Stimulated activated CD8-positive, alpha-beta memory T cell treated with anti-CD3 and anti-CD28 coated beads, Interleukin-4, amount 100 ng/mL, for 48 hours (primary cell): ENCODE measurements around the gene SHC1.
"Not testable (repeated sequence)": the region's sequence is repeated elsewhere in the genome, so short reads cannot be mapped to it uniquely, and the experiment has no call there.

ENCODE experiments used
- DNase-seq: peaks from one replicate; pipeline ENCODE4 v3.0.0-alpha.2; 2020

SHC1 gene

GRCh38 chr1:154995301-154995983, 24.9 kb upstream of the SHC1 start:
- not testable (repeated sequence) for DNase-seq

GRCh38 chr1:154994591-154994990, 24.0 kb upstream of the SHC1 start:
- no peak for DNase-seq

GRCh38 chr1:154994269-154994587, 23.7 kb upstream of the SHC1 start:
- DNase-seq, result no peak

DNA sequence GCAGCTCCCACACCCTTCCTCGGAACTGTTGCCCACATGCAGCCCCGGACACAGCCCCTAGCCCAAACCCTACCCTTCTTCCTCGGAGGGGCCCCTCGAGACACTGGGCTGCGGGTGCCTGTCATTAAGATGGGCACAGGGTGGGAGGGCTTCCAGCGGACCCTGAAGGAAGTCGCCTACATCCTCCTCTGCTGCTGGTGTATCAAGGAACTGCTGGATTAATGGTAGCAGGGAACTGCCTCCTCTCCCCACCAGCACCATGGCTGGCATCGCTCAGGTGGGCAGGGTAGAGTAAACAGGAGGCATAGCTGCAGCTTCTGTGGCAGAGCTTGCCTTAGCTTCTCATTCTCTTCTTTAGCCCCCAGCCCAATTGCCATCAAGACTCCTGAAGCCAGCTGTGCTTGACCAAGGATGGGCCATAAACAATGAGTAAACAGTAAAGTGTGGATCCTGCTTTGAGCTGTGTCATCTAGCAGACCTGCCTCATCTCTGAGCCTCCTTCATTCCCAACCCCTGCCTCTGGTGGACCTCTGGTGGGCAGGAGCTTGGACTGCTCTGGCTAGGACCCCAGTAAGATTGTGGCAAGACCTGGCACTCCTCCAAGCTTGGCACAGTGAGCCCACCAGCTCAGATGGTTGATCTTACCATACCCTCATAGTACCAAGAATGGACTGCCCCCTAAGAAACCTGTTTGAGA, 23.2 kb upstream of the SHC1 start, which contains the start of gene LENEP:
Gene LENEP, plus strand, starts transcription at position 15 of the 697 bp plus-strand sequence. Its CDS starts 22 bp downstream, at position 37.
- DNase-seq, result no peak

GRCh38 chr1:154992721-154993571, 22.4 kb upstream of the SHC1 start:
- no peak for DNase-seq

DNA sequence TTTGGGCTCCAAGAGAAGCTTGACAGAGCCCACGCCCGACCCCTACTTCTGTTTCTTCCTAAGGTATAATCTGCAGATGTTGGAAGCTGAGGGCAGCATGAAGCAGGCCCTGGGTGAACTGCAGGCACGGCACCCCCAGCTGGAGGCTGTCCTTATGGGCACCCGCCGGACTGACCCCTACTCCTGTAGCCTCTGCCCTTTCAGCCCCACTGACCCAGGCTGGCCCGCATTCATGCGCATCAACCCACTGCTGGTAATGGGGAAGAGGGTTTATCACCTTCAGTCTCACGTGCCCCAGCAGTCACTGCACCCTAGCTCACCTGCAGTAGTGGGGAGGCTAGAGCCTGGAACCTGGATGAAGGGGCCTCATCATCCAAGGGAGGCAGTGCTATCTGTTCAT, 19.7 kb upstream of the SHC1 start:
- DNase-seq, result no peak

DNA sequence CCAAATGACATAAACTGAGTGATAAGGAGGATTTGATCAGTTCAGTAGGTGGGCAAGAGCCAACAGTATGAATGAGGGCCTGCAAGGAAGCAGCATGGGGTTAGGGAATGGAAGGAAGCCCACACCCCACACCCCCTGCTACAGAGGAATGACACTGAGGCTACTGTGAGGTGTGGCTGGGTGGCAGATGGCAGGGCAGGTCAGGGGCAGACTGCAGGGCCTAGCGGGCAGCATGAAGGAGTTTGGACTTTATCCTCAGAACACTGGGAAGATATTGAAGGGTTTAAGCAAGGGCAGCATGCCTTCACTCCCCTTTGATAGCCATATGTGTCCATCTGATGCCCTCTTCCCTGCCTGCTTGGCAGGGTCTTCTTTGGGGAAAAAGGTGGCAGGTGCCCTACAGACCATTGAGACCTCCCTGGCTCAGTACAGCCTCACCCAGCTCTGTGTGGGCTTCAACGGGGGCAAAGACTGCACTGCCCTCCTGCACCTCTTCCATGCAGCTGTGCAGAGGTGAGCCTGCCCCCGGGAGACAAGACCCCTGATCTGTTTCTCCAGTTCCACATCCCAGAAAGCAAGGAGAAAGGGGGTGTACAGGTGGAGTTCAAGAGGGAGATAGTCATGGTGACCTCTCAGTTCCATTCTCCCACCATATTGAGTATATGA, 18.8 kb upstream of the SHC1 start:
- no peak for DNase-seq

- no peak for DNase-seq
These were observed 17.8 kb upstream of the SHC1 start for GRCh38 chr1:154988058-154988954.

DNA sequence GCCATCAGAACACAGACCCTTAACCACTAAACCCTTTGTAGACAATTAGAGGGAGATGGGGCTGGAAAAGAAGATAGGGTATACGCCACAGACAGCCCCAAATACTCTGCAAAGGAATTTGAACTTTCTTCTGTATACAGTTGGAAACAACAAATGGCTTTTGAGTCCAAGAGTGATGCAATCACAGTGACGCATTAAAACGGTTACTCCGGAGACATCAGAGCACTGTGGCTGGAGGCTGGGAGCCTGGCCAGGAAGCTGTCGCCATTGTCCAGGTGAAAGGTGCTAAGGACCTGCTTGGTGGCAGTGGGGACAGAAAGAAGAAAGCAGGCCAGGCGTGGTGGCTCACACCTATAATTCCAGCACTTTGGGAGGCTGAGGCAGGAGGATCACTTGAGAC, 16.8 kb upstream of the SHC1 start:
- no peak for DNase-seq

DNA sequence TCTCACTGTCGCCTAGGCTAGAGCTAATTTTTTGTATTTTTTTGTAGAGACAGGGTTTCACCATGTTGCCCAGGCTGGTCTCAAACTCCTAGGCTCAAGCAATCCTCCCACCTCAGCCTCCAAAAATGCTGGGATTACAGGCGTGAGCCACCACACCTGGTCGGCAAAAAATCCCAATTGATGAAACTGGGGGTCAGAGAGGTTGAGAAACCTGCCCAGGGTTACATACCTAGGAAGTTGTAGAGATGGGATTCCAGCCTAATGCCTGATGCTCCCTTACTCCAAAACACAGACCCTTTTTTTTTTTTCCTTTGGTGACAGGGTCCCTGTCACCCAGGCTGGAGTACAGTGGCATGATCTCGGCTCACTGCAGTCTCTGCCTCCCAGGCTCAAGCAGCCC, 16.2 kb upstream of the SHC1 start:
- not testable (repeated sequence) for DNase-seq

DNA sequence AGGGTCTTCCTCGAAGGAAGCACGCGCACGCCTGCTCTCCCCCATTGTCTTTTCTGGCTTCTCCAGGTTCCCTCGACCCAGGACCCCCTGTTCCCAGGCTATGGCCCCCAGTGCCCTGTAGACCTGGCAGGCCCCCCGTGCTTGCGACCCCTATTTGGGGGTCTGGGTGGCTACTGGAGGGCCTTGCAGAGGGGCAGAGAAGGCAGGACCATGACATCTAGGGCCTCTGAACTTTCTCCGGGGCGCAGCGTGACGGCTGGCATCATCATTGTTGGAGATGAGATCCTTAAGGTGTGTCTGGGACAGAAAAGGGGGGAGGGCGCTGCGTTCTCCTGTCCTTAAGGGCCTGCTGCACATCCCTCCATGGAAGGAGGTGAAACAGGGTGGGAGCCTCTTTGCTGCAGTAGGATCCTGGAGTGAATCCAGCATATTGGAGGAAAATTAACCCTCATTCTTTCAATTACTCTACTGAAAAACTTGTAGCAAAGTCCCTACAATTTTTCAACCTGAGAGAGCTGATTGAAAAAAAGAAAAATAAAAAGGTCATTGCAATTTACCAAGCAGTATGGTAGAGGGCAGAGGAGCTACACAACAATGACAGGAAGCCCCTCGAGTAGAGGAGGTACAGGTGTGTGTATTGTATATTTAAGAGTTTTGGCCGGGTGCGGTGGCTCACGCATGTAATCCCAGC, 13.4 kb upstream of the SHC1 start:
- DNase-seq, result no peak

DNA sequence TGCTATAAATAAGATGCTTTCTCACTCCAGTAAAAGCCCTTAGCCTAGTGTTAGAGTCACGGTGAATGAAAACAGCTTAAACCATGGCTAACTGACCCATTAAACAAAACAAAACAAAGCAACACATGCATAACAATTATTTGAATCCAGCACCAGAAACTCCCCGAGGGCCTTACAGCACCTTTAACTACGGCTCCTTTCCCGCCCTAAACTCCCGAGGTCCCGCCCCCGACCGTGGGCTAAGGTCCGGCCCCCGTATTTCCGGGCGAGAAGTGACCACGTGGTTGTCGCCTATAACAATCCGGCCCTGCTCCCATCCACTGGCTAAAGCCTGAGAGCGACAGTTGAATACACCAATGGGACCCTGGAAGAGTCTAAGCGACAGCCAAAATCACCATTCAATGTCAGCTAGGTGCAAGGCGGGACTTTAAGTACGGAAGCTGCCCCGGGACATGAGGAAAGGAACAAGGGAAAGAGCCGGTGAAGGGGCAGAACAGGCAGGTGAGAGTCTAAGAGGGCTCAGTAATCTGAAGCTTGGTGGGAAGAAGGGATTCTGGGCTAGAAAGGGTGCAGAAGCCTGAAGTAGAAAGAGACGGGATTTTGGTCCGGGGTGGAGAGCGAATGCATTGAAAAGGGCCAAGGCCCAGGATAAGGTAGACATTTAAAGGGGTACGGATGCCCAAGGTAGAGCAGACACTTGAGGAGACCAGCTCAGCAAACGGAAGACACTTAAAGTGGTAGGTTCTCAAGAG, 12.5 kb upstream of the SHC1 start, which contains the start of gene FLAD1:
Gene FLAD1, plus strand, starts transcription at position 448 of the 752 bp plus-strand sequence. CDS start 351 bp downstream, outside the sequence.
- peak; percentile 97 for DNase-seq

DNA sequence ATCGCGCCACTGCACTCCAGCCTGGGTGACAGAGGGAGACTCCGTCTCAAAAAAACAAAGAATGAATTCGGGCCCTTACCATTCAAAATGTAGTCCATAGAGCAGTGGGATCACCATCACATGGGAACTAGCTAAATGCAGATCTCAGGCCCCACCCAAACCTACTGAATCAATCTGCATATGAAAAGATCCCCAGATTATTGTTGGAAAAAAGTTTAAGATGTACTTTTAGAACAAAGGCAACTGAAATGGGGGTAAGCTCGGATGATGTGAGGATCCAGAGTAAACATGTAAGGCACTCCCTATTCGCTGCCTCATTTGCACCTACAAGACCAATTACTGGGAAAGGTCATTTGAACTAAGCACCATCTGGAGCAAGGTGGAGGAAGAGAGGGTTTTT, 11.8 kb upstream of the SHC1 start:
- DNase-seq, result no peak

- DNase-seq, result no peak
These were observed 7.8 kb upstream of the SHC1 start for GRCh38 chr1:154978360-154978759.

DNA sequence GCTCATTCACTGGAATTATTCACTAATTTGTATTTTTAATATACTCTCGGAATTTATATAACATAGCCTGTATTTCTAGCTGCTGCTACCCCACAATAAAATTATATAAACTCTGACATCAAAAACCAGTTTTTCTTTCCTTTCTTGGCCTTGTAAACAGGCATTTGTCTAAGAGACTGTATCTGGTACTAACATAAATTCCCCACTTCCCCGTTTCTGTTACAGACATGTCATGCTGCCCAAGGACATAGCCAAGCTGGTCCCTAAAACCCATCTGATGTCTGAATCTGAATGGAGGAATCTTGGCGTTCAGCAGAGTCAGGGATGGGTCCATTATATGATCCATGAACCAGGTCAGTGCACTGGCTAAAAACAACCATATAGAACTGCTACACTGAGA, 7.2 kb upstream of the SHC1 start:
- DNase-seq, result not testable (repeated sequence)

GRCh38 chr1:154975409-154976059, 5.0 kb upstream of the SHC1 start:
- DNase-seq, result peak; percentile 82

GRCh38 chr1:154974808-154975408, 4.4 kb upstream of the SHC1 start:
- peak; percentile 94 for DNase-seq

- DNase-seq, result peak; percentile 95
These were observed 3.7 kb upstream of the SHC1 start, which contains the start of gene CKS1B for GRCh38 chr1:154974102-154974807. Gene CKS1B, plus strand, starts transcription at chr1:154974681. Its CDS starts 65 bp downstream, at chr1:154974746.
